ENCODE data around the gene MYH11.
"Not testable (repeated sequence)": the region's sequence is repeated elsewhere in the genome, so short reads cannot be mapped to it uniquely, and the experiment has no call there.

The MYH11 gene

DNA sequence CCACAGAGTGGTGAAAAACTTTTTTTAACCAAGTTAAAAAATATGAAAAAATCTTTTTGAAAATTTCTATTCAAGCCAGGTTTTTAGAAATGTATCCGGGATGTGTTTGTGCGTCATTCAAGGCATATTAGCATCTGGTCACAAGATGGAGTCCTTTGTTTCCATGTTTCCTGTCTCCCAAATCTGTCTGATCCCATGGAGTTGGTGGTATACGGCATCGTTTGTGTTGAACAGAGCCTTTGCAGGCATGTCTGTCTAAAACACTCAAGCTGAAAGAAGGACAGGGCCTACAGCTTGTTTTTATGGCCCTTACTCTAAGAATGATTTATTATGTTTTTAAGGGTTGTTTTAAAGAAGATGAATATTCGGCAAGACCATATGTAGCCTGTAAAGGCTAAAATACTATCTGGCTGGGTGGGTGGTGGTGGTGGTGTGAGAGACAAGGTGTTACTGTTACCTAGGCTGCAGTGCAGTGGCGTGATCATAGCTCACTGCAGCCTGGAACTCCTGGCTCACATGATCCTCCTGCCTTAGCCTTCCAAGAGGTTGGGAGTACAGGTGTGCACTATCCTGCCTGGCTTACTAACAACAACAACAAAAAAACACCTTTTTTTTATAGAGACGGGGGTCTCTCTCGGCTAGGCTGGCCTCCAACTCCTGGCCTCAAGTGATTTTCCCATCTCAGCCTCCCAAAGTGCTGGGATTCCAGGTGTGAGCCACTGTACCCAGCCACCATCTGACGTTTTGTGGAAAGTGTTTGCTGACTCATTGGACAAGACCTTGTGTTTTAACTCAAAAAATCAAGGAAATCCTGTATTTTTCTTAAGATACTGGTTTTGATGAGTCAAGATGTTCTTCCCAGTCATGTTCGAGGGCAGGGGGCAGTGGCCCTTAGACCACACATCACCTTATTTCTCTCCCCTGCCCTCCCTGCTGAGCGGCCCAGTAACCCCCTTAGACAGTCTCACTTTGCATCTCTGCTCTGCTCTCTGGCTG lies 154.6 kb downstream of the MYH11 start:
- no peaks in the 10 kb centered on the region for H3K9me3 ChIP-seq
- in situ Hi-C loops (cut with MboI; ENCODE audit: low sequenced_read_pairs), result no loop called here

DNA sequence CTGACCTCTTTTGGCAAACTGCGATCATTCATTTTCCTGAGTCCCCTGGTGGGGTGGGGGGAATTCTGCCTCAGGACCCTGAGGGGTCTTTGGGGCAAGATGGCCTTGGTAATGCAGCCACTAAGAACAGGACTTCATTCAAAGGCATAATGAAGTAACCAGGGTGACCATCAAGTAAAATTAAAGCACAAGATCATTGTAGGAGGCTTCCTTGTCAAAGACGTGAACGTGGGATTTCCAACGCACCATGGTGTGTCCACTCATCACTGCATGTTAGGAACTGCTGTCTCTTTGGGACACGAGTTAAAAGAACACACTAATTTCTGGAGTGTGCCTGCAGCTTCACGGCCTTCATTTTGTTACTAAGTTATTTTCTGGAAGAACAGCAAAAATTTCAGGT lies 155.5 kb downstream of the MYH11 start:
- no peak overlapping the region for H3K4me3 ChIP-seq
- H3K27me3 ChIP-seq (ENCODE audit: low read depth), result no peaks in the 10 kb centered on the region
- H3K9me3 ChIP-seq, result no peaks in the 10 kb centered on the region
- in situ Hi-C loops (cut with MboI; ENCODE audit: low sequenced_read_pairs), result no loop called here
- no peaks in the 10 kb centered on the region for H3K4me1 ChIP-seq
- peaks cover 61% of the 10 kb centered on the region for H3K36me3 ChIP-seq (replicated peaks)
- DNase-seq (ENCODE audit: low spot score in 2 of 2), result no peak

More for the DNA sequence above, 154.6 kb downstream of the MYH11 start:
- peaks cover 52% of the 10 kb centered on the region for H3K36me3 ChIP-seq (replicated peaks)
- no peaks in the 10 kb centered on the region for H3K27me3 ChIP-seq (ENCODE audit: low read depth)
- H3K4me1 ChIP-seq, result no peaks in the 10 kb centered on the region
- DNase-seq (ENCODE audit: low spot score in 2 of 2), result no peak
- no peak overlapping the region for H3K4me3 ChIP-seq

DNA sequence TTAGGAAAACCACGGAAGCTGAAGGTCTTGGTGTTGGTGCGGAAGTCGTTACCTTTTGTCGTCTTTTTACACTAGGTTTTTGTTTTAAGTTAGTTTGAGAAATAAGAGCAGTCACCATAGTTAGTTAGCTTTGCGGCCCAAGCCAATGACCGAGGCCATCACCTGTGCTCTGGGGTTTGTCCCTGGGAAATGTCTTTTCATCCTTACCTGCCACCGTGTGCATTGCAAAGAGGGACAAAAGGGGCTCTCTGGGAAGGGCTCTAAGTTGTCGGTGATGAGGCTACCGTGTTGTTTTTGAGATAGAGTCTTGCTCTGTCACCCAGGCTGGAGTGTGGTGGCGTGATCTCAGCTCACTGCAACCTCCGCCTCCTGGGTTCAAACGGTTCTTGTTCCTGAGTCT lies 157.0 kb downstream of the MYH11 start:
- Histone ChIP-seq H3K27me3 (ENCODE audit: low read depth) (no peaks in the 10 kb centered on the region), H3K4me3 (no peak overlapping the region), H3K36me3 (replicated peaks) (peaks cover 72% of the 10 kb centered on the region), H3K9me3 (no peaks in the 10 kb centered on the region), H3K4me1 (no peaks in the 10 kb centered on the region)
- DNase-seq (ENCODE audit: low spot score in 2 of 2), result no peak
- in situ Hi-C loops (cut with MboI; ENCODE audit: low sequenced_read_pairs), result no loop called here

DNA sequence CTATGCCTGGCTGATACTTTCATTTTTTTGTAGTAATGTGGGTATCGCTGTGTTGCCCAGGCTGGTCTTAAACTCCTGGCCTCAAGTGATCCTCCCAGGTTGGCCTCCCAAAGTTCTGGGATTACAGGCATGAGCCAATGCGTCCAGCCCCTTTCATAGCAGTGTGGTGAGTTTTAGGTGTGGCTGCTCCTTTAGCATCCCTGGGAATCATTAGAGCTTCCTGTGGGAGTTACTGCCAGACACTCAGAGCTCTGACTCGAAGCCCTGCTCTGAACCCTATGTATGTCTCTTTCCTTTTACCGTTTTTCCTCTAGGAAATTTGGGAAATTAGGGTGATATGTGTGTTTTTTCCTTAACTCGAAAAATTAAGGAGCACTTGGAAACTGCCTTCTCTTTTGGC lies 162.3 kb downstream of the MYH11 start:
- in situ Hi-C loops (cut with MboI; ENCODE audit: low sequenced_read_pairs), result no loop called here
- Histone ChIP-seq H3K9me3 (no peaks in the 10 kb centered on the region), H3K4me1 (no peaks in the 10 kb centered on the region), H3K4me3 (no peak overlapping the region), H3K27me3 (ENCODE audit: low read depth) (no peaks in the 10 kb centered on the region), H3K36me3 (replicated peaks) (peaks cover 79% of the 10 kb centered on the region)
- DNase-seq (ENCODE audit: low spot score in 2 of 2), result no peak

DNA sequence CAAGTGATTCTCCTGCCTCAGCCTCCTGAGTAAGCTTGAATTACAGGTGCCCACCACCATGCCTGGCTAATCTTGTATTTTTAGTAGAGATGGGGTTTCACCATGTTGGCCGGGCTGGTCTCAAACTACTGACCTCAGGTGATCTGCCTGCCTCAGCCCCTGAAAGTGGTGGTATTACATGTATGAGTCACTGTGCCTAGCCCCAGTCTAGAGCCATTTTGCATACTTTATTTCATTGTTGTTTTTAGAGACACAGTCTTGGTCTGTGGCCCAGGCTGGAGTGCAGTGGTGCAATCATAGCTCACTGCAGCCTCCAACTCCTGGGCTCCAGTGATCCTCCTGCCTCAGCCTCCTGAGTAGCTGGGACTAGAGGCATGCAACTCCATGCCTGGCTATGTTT lies 164.3 kb downstream of the MYH11 start:
- H3K9me3 ChIP-seq; H3K27me3 ChIP-seq (ENCODE audit: low read depth); in situ Hi-C loops (cut with MboI; ENCODE audit: low sequenced_read_pairs); DNase-seq (ENCODE audit: low spot score in 2 of 2); H3K4me1 ChIP-seq; H3K4me3 ChIP-seq: not testable (repeated sequence)
- H3K36me3 ChIP-seq (replicated peaks), result peaks cover 76% of the 10 kb centered on the region

DNA sequence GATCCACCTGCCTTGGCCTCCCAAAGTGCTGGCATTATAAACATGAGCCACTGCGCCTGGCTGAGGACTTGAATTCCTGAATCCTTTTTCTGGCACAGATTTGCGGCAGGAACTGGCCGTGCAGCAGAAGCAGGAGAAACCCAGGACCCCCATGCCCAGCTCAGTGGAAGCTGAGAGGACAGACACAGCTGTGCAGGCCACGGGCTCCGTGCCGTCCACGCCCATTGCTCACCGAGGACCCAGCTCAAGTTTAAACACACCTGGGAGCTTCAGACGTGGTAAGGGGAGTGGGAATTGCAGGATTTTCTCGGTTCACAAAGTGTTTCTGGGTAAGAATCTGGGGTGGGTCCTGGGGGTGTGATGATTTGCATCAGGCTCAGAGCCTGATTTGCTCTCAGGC lies 165.8 kb downstream of the MYH11 start:
- H3K27me3 ChIP-seq (ENCODE audit: low read depth), result no peaks in the 10 kb centered on the region
- no peak overlapping the region for H3K4me3 ChIP-seq
- no peaks in the 10 kb centered on the region for H3K4me1 ChIP-seq
- no peak for DNase-seq (ENCODE audit: low spot score in 2 of 2)
- peaks cover 73% of the 10 kb centered on the region for H3K36me3 ChIP-seq (replicated peaks)
- in situ Hi-C loops (cut with MboI; ENCODE audit: low sequenced_read_pairs), result no loop called here
- no peaks in the 10 kb centered on the region for H3K9me3 ChIP-seq

DNA sequence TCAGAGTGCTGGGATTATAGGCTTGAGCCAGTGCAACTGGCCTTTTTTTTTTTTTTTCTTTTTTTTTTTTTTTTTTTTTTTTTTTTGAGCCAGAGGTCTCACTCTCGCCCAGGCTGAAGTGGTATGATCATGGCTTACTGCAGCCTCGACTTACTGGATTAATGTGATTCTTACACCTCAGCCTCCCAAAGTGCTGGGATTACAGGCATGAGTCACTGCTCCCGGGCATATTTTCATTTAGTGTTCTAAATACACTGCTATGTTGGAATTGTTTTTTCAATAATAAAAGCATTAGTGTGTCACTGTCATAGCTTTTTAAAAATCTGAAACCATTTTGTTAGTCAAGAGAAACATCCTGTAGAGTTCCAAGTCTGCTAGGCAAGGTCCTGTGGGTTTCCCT lies 166.5 kb downstream of the MYH11 start:
- Histone ChIP-seq H3K36me3 (replicated peaks) (peaks cover 71% of the 10 kb centered on the region), H3K9me3 (no peaks in the 10 kb centered on the region), H3K4me1 (no peaks in the 10 kb centered on the region), H3K27me3 (ENCODE audit: low read depth) (no peaks in the 10 kb centered on the region), H3K4me3 (no peak overlapping the region)
- in situ Hi-C loops (cut with MboI; ENCODE audit: low sequenced_read_pairs), result no loop called here
- no peak for DNase-seq (ENCODE audit: low spot score in 2 of 2)

DNA sequence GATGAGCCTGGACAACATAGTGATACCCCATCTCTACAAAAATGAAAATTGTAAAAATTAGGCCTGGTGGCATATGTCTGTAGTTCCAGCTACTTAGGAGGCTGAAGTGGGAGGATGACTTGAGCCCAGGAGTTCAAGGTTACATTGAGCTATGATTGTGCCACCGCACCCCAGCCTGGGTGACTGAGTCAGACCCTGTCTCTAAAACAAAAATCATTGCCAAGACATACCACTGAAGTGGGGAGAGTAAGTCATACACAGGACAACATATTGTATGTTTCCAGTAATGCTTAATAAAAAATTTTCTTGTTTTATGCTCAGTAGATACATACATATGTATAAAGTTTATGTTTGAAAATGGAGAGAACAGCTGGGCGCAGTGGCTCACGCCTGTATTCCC lies 167.5 kb downstream of the MYH11 start:
- no peak overlapping the region for H3K4me3 ChIP-seq
- H3K27me3 ChIP-seq (ENCODE audit: low read depth), result no peaks in the 10 kb centered on the region
- no peak for DNase-seq (ENCODE audit: low spot score in 2 of 2)
- H3K9me3 ChIP-seq, result no peaks in the 10 kb centered on the region
- peaks cover 64% of the 10 kb centered on the region for H3K36me3 ChIP-seq (replicated peaks)
- H3K4me1 ChIP-seq, result no peaks in the 10 kb centered on the region
- in situ Hi-C loops (cut with MboI; ENCODE audit: low sequenced_read_pairs), result no loop called here

DNA sequence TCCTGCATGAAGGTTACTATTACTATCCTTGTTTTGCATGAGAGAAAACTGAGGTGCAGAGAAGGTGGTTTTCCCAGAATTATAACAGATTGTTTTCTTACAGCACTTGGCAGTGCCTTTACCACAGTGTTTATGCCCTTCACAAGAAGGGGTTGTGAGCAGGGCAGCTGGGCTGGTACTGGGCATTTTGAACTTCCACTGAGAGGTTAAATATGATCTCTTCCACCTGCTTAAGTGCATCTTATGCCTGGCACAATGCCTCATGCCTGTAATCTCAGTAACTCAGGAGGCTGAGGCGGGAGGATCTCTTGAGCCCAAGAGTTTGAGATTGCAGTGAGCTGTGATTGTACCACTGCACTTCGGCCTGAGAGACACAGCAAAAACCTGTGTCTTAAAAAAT lies 170.5 kb downstream of the MYH11 start:
- no peak for DNase-seq (ENCODE audit: low spot score in 2 of 2)
- in situ Hi-C loops (cut with MboI; ENCODE audit: low sequenced_read_pairs), result no loop called here

DNA sequence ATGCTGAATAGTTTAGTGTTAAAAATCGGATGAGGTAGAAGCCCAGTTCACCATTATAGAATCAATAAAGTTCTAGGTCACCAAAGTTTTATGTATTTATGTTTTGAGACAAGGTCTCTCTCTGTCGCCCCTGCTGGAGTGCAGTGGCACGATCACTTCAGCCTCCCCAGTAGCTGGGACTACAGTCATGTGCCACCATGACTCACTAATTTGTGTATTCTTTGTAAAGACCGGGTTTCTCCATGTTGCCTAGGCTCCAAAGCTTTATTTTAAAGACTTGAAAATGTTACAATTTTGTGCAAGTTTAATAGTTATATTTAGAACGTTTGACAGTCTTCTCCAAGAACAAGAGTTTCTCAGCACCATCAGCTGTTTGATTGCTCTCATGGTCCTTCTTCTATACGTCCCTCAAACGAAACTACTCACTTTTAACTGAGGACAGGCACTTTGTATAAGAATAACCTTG lies 174.7 kb downstream of the MYH11 start:
- Histone ChIP-seq H3K4me1 (no peaks in the 10 kb centered on the region), H3K4me3 (no peak overlapping the region), H3K36me3 (replicated peaks) (peaks cover 64% of the 10 kb centered on the region), H3K9me3 (no peaks in the 10 kb centered on the region), H3K27me3 (ENCODE audit: low read depth) (no peaks in the 10 kb centered on the region)
- in situ Hi-C loops (cut with MboI; ENCODE audit: low sequenced_read_pairs), result no loop called here
- peak in 1 of 2 experiments; percentile 56 for DNase-seq (ENCODE audit: low spot score in 2 of 2)

More for the DNA sequence above, 170.5 kb downstream of the MYH11 start:
- Histone ChIP-seq H3K9me3 (no peaks in the 10 kb centered on the region), H3K4me1 (no peaks in the 10 kb centered on the region), H3K36me3 (replicated peaks) (peaks cover 65% of the 10 kb centered on the region), H3K27me3 (ENCODE audit: low read depth) (no peaks in the 10 kb centered on the region), H3K4me3 (no peak overlapping the region)

DNA sequence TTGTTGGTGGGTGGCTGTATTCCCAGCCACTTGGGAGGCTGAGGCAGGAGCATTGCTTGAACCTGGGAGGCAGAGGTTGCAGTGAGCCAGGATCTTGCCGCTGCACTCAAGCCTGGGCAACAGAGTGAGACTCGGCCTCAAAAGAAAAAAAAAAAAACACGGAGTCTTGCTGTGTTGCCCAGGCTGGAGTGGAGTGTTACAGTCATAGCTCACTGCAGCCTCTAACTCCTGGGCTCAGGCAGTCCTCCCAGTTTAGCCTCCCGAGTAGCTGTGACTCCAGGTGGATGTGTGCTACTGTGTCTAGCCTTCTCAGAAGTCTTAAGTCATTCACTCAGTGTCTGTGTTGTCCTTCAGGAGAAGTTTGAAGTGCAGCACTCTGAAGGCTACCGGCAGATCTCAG lies 179.4 kb downstream of the MYH11 start:
- peaks cover 51% of the 10 kb centered on the region for H3K36me3 ChIP-seq (replicated peaks)
- in situ Hi-C loops (cut with MboI; ENCODE audit: low sequenced_read_pairs), result no loop called here

DNA sequence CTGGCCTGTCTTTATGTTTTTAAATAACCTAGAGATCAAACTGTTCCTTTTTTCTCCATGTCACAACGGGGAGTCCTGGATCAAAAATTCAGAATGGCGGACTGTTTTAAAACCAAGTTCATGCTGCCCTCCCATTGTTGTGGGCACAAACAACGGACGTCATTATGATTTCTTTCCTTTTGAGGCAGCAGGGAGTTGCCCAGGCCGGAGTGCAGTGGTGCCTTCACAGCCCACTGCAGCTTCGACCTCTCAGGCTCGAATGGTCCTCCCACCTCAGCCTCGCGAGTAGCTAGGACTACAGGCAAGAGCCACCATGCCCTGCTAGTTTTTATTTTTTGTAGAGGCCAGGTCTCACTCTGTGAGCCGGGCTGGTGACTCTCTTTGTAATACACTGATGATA lies 180.3 kb downstream of the MYH11 start:
- no peak overlapping the region for H3K4me3 ChIP-seq
- no peaks in the 10 kb centered on the region for H3K27me3 ChIP-seq (ENCODE audit: low read depth)
- in situ Hi-C loops (cut with MboI; ENCODE audit: low sequenced_read_pairs), result no loop called here
- H3K9me3 ChIP-seq, result no peaks in the 10 kb centered on the region
- no peak for DNase-seq (ENCODE audit: low spot score in 2 of 2)
- no peaks in the 10 kb centered on the region; the same call in 1 of the 2 replicates for H3K4me1 ChIP-seq
- H3K36me3 ChIP-seq (replicated peaks), result peaks cover 49% of the 10 kb centered on the region

More for the DNA sequence above, 179.4 kb downstream of the MYH11 start:
- Histone ChIP-seq H3K9me3 (no peaks in the 10 kb centered on the region), H3K4me3 (no peak overlapping the region), H3K27me3 (ENCODE audit: low read depth) (no peaks in the 10 kb centered on the region), H3K4me1 (no peaks in the 10 kb centered on the region; the same call in 1 of the 2 replicates)
- DNase-seq (ENCODE audit: low spot score in 2 of 2), result no peak

DNA sequence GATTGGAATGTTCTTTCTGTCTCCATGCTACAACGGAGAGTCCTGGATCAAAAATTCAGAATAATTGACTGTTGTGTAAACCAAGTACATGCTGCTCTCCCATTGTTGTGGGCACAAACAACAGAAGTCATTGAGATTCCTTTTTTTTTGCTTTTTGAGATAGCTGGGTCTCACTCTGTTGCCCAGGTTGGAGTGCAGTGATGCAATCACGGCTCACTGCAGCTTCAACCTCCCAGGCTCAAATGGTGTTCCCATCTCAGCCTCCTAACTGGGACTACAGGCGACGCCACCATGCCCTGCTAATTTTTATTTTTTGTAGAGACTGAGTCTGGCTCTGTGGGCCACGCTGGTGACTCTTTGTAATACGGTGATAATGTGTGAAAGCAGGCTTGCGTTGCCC lies 182.3 kb downstream of the MYH11 start:
- Histone ChIP-seq H3K36me3 (replicated peaks) (peaks cover 47% of the 10 kb centered on the region), H3K4me3 (no peak overlapping the region), H3K27me3 (ENCODE audit: low read depth) (no peaks in the 10 kb centered on the region), H3K4me1 (no peaks in the 10 kb centered on the region; the same call in 1 of the 2 replicates), H3K9me3 (no peaks in the 10 kb centered on the region)
- no peak for DNase-seq (ENCODE audit: low spot score in 2 of 2)
- in situ Hi-C loops (cut with MboI; ENCODE audit: low sequenced_read_pairs), result no loop called here

DNA sequence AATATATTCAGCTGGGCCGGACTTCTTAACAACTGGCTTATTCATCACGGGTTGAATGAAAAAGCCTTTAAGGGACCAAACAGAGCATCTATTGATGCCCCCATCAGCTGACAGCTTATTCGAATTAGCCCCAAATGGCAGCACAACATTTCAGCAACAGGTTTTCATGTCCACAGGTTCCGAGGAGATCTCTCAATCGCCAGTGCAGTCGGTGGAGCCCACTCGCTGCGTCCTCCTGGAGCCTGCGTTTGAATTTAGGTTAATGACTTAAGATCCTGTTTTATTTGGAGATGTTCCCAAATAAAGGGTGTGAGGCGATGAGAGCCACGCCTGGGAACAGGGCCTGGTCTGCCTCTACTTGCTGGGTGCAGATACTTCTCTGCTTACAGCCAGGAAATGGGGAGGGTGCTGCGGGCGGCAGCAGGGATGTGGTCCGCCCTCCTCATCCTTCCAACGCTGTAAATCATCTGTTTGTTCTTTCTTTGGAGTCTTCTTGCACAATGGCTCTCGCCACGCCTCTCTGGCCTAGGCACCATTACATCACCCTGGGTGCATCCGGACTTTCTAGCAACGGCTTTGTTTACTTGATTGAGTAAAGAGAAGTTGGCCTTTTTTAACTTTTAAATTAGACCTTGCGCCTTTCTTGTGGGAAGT lies 184.2 kb downstream of the MYH11 start:
- in situ Hi-C loops (cut with MboI; ENCODE audit: low sequenced_read_pairs), result no loop called here
- peak; percentile 29 to 56 for DNase-seq (ENCODE audit: low spot score in 2 of 2)
- Histone ChIP-seq H3K9me3 (no peaks in the 10 kb centered on the region), H3K4me1 (no peaks in the 10 kb centered on the region; the same call in 1 of the 2 replicates), H3K27me3 (ENCODE audit: low read depth) (no peaks in the 10 kb centered on the region), H3K36me3 (replicated peaks) (peaks cover 52% of the 10 kb centered on the region), H3K4me3 (no peak overlapping the region)

Data from HAP-1 (cell line).